K562 (cell line): Measurements from ENCODE around the gene UBXN11. TPM values are rescaled to one million over a fixed set of nuclear protein-coding genes. Genes with fewer than 3 reads are reported as not detected.

Source experiments
- ARNT ChIP-seq, 2 experiments: fragments of 450-650 bp; IDR thresholded peaks; 2 replicates each; pipeline ENCODE4 v1.6.1; 2016; ENCODE audit warnings: mild to moderate bottlenecking in 1 of 2
- ATF7 ChIP-seq: fragments of 450-650 bp; IDR thresholded peaks from 2 replicates; pipeline ENCODE4 v1.7.1; 2014; ENCODE audit warnings: mild to moderate bottlenecking, moderate library complexity
- CBX5 ChIP-seq: IDR thresholded peaks from 2 replicates; pipeline ENCODE4 v1.6.1; 2014; ENCODE audit warnings: low read depth, borderline replicate concordance
- HDAC1 ChIP-seq, 2 experiments: fragments of 450-650 bp; IDR thresholded peaks; 2 replicates each; pipeline ENCODE4 v1.6.1; 2016 to 2017; ENCODE audit warnings: inconsistent platforms in 1 of 2, mild to moderate bottlenecking in 1 of 2, moderate library complexity in 1 of 2
- MEIS2 ChIP-seq: fragments of 450-650 bp; IDR thresholded peaks from 2 replicates; pipeline ENCODE4 v1.6.1; 2014; ENCODE audit warnings: mild to moderate bottlenecking; ENCODE audit not compliant: partially characterized antibody
- PML ChIP-seq: IDR thresholded peaks from 2 replicates; pipeline ENCODE4 v1.6.1; 2012; ENCODE audit warnings: low read length, inconsistent platforms
- REST ChIP-seq, 2 experiments: fragments of 450-650 bp; formaldehyde crosslinking in 1 of 2; IDR thresholded peaks; 2 replicates each; pipeline versions ENCODE4 v1.4.0 to v1.6.1; 2014 to 2020; ENCODE audit warnings: mild to moderate bottlenecking in 2 of 2, borderline replicate concordance in 1 of 2, low read depth in 1 of 2
- SMAD4 ChIP-seq: fragments of 250-450 bp; sonication (Bioruptor Pico); conservative IDR thresholded peaks from 2 replicates; pipeline ENCODE4 v1.8.0; 2021; ENCODE audit warnings: inconsistent platforms, mild to moderate bottlenecking, moderate library complexity
- SMARCC2 ChIP-seq: fragments of 450-650 bp; IDR thresholded peaks from 2 replicates; pipeline ENCODE4 v1.6.1; 2017; ENCODE audit warnings: antibody characterized with exemption, moderate library complexity, mild to moderate bottlenecking, low read depth
- TRIM24 ChIP-seq, 2 experiments: fragments of 450-650 bp; IDR thresholded peaks; 2 replicates each; pipeline ENCODE4 v1.6.1; 2016
- TRIM28 ChIP-seq: fragments of 450-650 bp; IDR thresholded peaks from 2 replicates; pipeline ENCODE4 v1.6.1; 2017
- ZBTB17 ChIP-seq: fragments of 450-650 bp; formaldehyde crosslinking; IDR thresholded peaks from 2 replicates; pipeline ENCODE4 v1.4.0; 2020; ENCODE audit warnings: mild to moderate bottlenecking
- ZC3H11A ChIP-seq: IDR thresholded peaks from 2 replicates; pipeline ENCODE4 v1.6.1; 2012; ENCODE audit warnings: low read depth, low read length, improper control_type of control experiment
- ZNF175 ChIP-seq: fragments of 200-800 bp; sonication (Bioruptor generic); IDR thresholded peaks from 2 replicates; pipeline ENCODE4 v1.6.1; 2016; ENCODE audit warnings: low read depth, mild to moderate bottlenecking, missing genetic modification characterization, missing compliant biosample characterization
- ZNF23 ChIP-seq: fragments of 250-450 bp; sonication (Bioruptor Pico); IDR thresholded peaks from 2 replicates; pipeline ENCODE4 v1.4.0; 2020; ENCODE audit warnings: mild to moderate bottlenecking
- ZNF764 ChIP-seq: fragments of 250-450 bp; sonication (Bioruptor Pico); IDR thresholded peaks from 2 replicates; pipeline ENCODE4 v1.4.0; 2020; ENCODE audit warnings: low read depth, mild to moderate bottlenecking, moderate library complexity
- polyA plus RNA-seq, 8 experiments: library from polyadenylated mRNA; depleted of rRNA in 4 of 8; stranded (reverse) in 5 of 8; unstranded in 3 of 8; fragments of >200 nt; fragmentation: Nextera tagmentation in 2 of 8; fragmentation: Illumina TruSeq in 1 of 8; extraction: Ambion mirVana in 2 of 8; extraction: Trizol in 1 of 8; gene quantifications; 2 replicates each; pipeline versions ENCODE4 v1.2.1 to v1.2.3, GENCODE V29; 2011 to 2014; ENCODE audit warnings: inconsistent platforms in 1 of 8, missing spikeins in 1 of 8
- total RNA-seq, 7 experiments: library from RNA; depleted of rRNA in 6 of 7; stranded (reverse); fragments of >200 nt in 6 of 7; fragmentation: Illumina TruSeq in 2 of 7; extraction: Trizol in 2 of 7; gene quantifications; 2 replicates each; pipeline versions ENCODE4 v1.2.1 to v1.2.3, GENCODE V29; 2011 to 2021; ENCODE audit warnings: low replicate concordance in 1 of 7
- TF ChIP-seq, protein P1 (sequence below): fragments of 450-650 bp; IDR thresholded peaks from 2 replicates; pipeline ENCODE4 v1.6.1; 2018; ENCODE audit warnings: mild to moderate bottlenecking, low read depth; ENCODE audit not compliant: partially characterized antibody
- TF ChIP-seq, protein P2 (sequence below): fragments of 250-450 bp; sonication (Bioruptor Pico); IDR thresholded peaks from 2 replicates; pipeline ENCODE4 v1.8.0; 2021; ENCODE audit warnings: borderline replicate concordance, mild to moderate bottlenecking, moderate library complexity; ENCODE audit not compliant: poor library complexity, severe bottlenecking

UBXN11 gene
- total and polyA plus RNA-seq, 9 of the 15 experiments (the other 6 are each of a cell fraction or from before 2014, with no cell fraction given), result 0.48 to 34.3 (median 11.3) TPM

GRCh38 chr1:26237230-26237966 lies 69.0 kb downstream of the UBXN11 start (continued):
- TF ChIP-seq REST (IDR thresholded peaks at IDR 0.05; ENCODE audit: borderline replicate concordance) (0 out of 2 replicates have a peak, but pooled peaks have one; percentile 20), REST (CRISPR knock-in tag; IDR thresholded peaks at IDR 0.05; ENCODE audit: low read depth) (no peak), SMARCC2 (peak; percentile 97), ZNF175 (CRISPR knock-in tag) (no peak), TRIM28 (0 out of 2 replicates have a peak, but pooled peaks have one; percentile 27), ZBTB17 (0 out of 2 replicates have a peak, but pooled peaks have one; percentile 27), HDAC1 (IDR thresholded peaks at IDR 0.05) (0 out of 4 replicates have a peak, but pooled peaks of 1 of the 2 experiments have one; percentile 42), ARNT (IDR thresholded peaks at IDR 0.05) (peak in 1 of 2 experiments; percentile 27; a peak in 1 of 4 replicates), ZC3H11A (no peak), ZNF764 (CRISPR knock-in tag) (no peak), ZNF23 (CRISPR knock-in tag) (no peak), TRIM24 (IDR thresholded peaks at IDR 0.05) (0 out of 4 replicates have a peak, but pooled peaks of 1 of the 2 experiments have one; percentile 19), ATF7 (0 out of 2 replicates have a peak, but pooled peaks have one; percentile 15), CBX5 (no peak), PML (0 out of 2 replicates have a peak, but pooled peaks have one; percentile 23), MEIS2 (peak; percentile 26), SMAD4 (peak; percentile 34; the same call in 1 of the 2 replicates)
- TF ChIP-seq, protein P1, sequence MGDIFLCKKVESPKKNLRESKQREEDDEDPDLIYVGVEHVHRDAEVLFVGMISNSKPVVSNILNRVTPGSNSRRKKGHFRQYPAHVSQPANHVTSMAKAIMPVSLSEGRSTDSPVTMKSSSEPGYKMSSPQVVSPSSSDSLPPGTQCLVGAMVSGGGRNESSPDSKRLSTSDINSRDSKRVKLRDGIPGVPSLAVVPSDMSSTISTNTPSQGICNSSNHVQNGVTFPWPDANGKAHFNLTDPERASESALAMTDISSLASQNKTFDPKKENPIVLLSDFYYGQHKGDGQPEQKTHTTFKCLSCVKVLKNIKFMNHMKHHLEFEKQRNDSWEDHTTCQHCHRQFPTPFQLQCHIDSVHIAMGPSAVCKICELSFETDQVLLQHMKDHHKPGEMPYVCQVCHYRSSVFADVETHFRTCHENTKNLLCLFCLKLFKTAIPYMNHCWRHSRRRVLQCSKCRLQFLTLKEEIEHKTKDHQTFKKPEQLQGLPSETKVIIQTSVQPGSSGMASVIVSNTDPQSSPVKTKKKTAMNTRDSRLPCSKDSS, result no peak
- TF ChIP-seq, protein P2, sequence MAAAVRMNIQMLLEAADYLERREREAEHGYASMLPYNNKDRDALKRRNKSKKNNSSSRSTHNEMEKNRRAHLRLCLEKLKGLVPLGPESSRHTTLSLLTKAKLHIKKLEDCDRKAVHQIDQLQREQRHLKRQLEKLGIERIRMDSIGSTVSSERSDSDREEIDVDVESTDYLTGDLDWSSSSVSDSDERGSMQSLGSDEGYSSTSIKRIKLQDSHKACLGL (CRISPR knock-in tag), result no peak
